HG02981 (cell line): Measurements from ENCODE around the gene BCR.

Experiments
- ATAC-seq: cut with Tn5 transposase; IDR thresholded peaks from one replicate; pipeline ENCODE4 v1.9.1; 2021; ENCODE audit warnings: mild to moderate bottlenecking, moderate library complexity; ENCODE audit not compliant: unreplicated experiment

The BCR gene

GRCh38 chr22:23150762-23151161, 29.5 kb upstream of the BCR start:
- no peak for ATAC-seq

GRCh38 chr22:23151827-23152226, 28.5 kb upstream of the BCR start:
- ATAC-seq, result no peak

- ATAC-seq, result no peak
These were observed 27.8 kb upstream of the BCR start for GRCh38 chr22:23152238-23153114.

- no peak for ATAC-seq
These were observed 26.3 kb upstream of the BCR start for GRCh38 chr22:23153994-23154393.

- ATAC-seq, result no peak
These were observed 25.8 kb upstream of the BCR start for GRCh38 chr22:23154461-23154860.

GRCh38 chr22:23155143-23155542, 25.2 kb upstream of the BCR start:
- no peak for ATAC-seq

- ATAC-seq, result no peak
These were observed 24.5 kb upstream of the BCR start for GRCh38 chr22:23155831-23156230.

GRCh38 chr22:23156286-23156685, 24.0 kb upstream of the BCR start:
- no peak for ATAC-seq

- no peak for ATAC-seq
These were observed 22.5 kb upstream of the BCR start for GRCh38 chr22:23157560-23158515.

- ATAC-seq, result no peak
These were observed 21.6 kb upstream of the BCR start for GRCh38 chr22:23158516-23159290.

- ATAC-seq, result no peak
These were observed 21.0 kb upstream of the BCR start for GRCh38 chr22:23159291-23159630.

- no peak for ATAC-seq
These were observed 19.3 kb upstream of the BCR start for GRCh38 chr22:23161029-23161428.

GRCh38 chr22:23161574-23161973, 18.7 kb upstream of the BCR start:
- no peak for ATAC-seq

GRCh38 chr22:23163665-23164064, 16.6 kb upstream of the BCR start:
- ATAC-seq, result no peak

GRCh38 chr22:23164091-23164490, 16.2 kb upstream of the BCR start:
- no peak for ATAC-seq

- no peak for ATAC-seq
These were observed 14.1 kb upstream of the BCR start for GRCh38 chr22:23166042-23166831.

- no peak for ATAC-seq
These were observed 13.3 kb upstream of the BCR start for GRCh38 chr22:23166841-23167616.

- no peak for ATAC-seq
These were observed 11.8 kb upstream of the BCR start for GRCh38 chr22:23168391-23169042.

GRCh38 chr22:23169043-23169406, 11.3 kb upstream of the BCR start:
- no peak for ATAC-seq
